SK-N-MC (cell line): ENCODE measurements around the gene ZNF236.
A peak's percentile ranks its signal among the peaks of the same experiment; 100 is the strongest.

Source experiments
- DNase-seq: peaks from one replicate; pipeline ENCODE4 v3.0.0-alpha.2; 2011; ENCODE audit warnings: low read depth, low spot score
- H3K27ac ChIP-seq: fragments of 200-600 bp; sonication (generic); 2 replicates; pipeline ENCODE4 v1.5.1; 2016; ENCODE audit warnings: mixed run types
- H3K36me3 ChIP-seq: fragments of 200-600 bp; sonication (generic); 2 replicates; pipeline ENCODE4 v1.6.1; 2017; ENCODE audit warnings: antibody characterized with exemption, low read length, mixed read lengths; ENCODE audit not compliant: insufficient read depth
- H3K4me3 ChIP-seq: fragments of 200-600 bp; sonication (generic); 2 replicates; pipeline ENCODE4 v1.5.1; 2016
- H3K9ac ChIP-seq: fragments of 200-600 bp; sonication (generic); 2 replicates; pipeline ENCODE4 v1.8.0; 2017; ENCODE audit warnings: mixed run types, mixed read lengths; ENCODE audit not compliant: insufficient read length
- H3K9me3 ChIP-seq: fragments of 200-600 bp; sonication (generic); 2 replicates; pipeline ENCODE4 v1.6.1; 2017; ENCODE audit warnings: low read depth, mild to moderate bottlenecking, antibody characterized with exemption, low read length, moderate library complexity, mixed read lengths
- EZH2 ChIP-seq: fragments of 200-600 bp; sonication (generic); IDR thresholded peaks from one replicate; pipeline ENCODE4 v1.6.1; 2017; ENCODE audit warnings: antibody characterized with exemption
- FOXP2 ChIP-seq: optimal IDR thresholded peaks from 2 replicates; pipeline ENCODE3; 2011; ENCODE audit warnings: mild to moderate bottlenecking, moderate library complexity; ENCODE audit not compliant: insufficient read depth; ENCODE audit errors: extremely low read length, control extremely low read depth
- POLR2AphosphoS5 ChIP-seq: IDR thresholded peaks from 2 replicates; pipeline ENCODE4 v1.6.1; 2012; ENCODE audit warnings: mild to moderate bottlenecking, low read depth, low read length, borderline replicate concordance

ZNF236 gene

DNA sequence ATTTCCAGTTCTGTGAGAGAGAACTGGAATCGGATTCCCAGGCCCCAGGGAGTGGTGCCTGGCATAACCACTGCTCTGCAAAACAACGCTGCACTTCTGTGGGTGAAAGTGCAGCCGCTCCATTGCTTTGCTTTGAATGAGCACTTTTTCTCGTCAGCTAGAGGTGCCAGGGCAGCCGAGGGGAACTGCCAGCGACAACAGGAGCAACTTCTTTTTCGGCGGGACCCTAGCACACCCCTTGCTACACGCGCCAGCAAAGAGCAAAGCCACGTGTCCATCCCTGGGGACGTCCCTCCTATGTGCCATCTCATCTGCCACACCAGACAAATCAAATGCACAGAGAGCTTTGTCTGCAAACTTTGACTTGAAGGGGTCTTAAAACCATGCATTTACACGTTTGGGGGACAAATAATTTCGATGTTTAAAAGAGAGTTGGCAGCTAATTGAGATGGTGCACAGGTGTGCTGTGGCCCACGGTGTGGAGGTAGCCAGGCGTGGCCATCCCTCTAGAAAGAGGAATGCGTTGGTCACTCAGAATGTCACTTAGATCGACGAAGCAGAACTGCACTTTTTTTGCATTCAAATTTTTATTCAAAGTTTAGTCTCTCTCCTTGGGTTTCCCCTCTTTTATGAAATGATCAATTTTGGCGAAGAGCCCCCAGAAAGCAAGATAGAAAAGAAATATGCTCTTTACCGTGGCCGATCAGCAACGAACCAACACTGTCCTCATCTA lies 158.5 kb downstream of the ZNF236 start:
- Histone ChIP-seq H3K36me3 (no peaks in the 10 kb centered on the region), H3K27ac (no peak overlapping the region), H3K4me3 (no peak overlapping the region), H3K9ac (no peak overlapping the region), H3K9me3 (no peaks in the 10 kb centered on the region)
- TF ChIP-seq POLR2AphosphoS5, result no peak
- TF ChIP-seq FOXP2, result no peak
- TF ChIP-seq EZH2, result no peak
- no peak for DNase-seq

DNA sequence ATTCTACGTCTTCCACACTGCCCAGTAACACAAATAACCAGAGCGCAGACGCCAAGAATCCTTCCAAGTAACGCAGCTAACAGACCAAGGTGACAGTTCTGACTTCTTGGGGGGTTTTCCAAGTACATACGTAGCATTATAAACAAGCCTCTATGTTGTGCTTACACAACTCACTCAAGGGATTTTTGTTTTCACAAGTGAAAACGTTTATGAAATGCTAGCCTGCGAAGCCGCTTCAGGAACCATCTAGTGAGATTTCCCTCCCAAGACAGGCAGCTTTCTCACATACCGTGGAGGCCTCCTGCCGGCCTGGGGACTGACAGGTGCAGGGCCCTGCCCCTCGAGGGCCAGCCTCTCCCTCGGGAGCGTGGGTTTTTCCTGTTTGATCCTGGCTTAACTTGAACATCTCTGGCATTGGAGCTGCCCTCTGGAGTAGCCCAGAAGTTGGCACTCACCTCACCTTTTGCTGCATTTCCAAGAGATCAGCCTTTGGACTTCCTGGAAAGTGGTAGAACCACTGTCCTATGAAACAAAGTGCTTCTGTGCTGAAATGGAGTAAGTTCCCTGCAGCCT lies 159.1 kb downstream of the ZNF236 start:
- Histone ChIP-seq H3K9ac (no peak overlapping the region), H3K36me3 (no peaks in the 10 kb centered on the region), H3K27ac (no peak overlapping the region), H3K9me3 (no peaks in the 10 kb centered on the region), H3K4me3 (no peak overlapping the region)
- TF ChIP-seq FOXP2, result no peak
- no peak for TF ChIP-seq POLR2AphosphoS5
- TF ChIP-seq EZH2, result no peak
- DNase-seq, result no peak

DNA sequence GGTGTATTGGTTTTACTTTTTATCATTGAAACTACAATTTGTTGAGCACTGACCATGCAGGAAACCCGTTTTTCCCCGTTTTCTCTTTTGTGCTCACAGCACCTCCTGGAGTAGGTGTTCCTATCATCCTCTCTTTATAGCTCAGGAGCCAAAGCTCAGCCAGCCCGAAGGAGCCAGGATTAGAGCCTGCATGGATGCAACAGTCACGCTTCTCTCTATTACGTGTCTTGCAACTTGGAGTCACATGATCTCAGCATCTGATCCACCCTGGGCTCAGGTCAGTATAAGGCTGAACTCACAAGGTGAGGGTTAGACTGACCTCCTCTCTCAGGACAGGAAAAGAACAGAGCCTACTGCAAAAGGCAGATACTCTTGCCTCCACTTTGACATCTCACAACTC lies 159.7 kb downstream of the ZNF236 start:
- Histone ChIP-seq H3K9me3 (no peaks in the 10 kb centered on the region), H3K4me3 (no peak overlapping the region), H3K27ac (no peak overlapping the region), H3K9ac (no peak overlapping the region), H3K36me3 (no peaks in the 10 kb centered on the region)
- no peak for DNase-seq
- TF ChIP-seq FOXP2, result no peak
- no peak for TF ChIP-seq POLR2AphosphoS5
- no peak for TF ChIP-seq EZH2

DNA sequence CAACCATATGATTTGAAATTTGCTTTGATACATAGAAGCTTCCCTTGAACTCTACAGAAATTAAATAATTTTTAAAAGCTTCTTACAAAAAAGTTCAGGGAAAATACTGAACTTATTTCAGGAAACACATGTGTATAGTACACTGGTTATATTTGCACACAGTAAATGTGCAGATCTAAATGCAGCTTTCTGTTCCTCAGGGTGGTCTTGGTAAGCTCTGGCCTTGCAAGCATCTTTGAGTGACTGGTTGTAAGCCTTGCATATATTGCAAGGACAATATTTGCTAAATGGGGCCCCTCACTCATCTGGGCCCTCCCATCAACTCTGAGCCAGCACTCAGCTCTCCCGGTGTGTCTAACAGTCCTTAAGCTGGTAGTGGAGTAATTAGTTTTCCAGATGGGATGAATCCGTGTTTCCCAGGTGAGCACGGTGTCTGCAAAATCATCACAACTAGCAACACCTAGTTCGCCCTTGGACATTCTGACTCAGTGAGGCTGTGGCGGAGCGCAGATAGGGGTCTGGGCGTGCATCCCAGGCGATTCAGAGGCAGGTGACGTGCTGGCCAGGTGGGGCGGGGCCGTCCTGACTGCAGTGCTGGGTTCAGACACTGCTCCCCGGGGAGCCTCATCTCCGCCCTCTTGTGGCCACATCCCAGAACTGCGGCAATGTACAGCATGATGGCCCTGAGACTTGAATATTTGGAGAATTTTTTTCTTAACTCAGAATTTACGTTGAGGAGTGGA lies 160.7 kb downstream of the ZNF236 start:
- Histone ChIP-seq H3K27ac (no peak overlapping the region), H3K4me3 (no peak overlapping the region), H3K9me3 (no peaks in the 10 kb centered on the region), H3K9ac (no peak overlapping the region), H3K36me3 (no peaks in the 10 kb centered on the region)
- no peak for TF ChIP-seq FOXP2
- no peak for TF ChIP-seq EZH2
- TF ChIP-seq POLR2AphosphoS5, result no peak
- DNase-seq, result peak; percentile 10

DNA sequence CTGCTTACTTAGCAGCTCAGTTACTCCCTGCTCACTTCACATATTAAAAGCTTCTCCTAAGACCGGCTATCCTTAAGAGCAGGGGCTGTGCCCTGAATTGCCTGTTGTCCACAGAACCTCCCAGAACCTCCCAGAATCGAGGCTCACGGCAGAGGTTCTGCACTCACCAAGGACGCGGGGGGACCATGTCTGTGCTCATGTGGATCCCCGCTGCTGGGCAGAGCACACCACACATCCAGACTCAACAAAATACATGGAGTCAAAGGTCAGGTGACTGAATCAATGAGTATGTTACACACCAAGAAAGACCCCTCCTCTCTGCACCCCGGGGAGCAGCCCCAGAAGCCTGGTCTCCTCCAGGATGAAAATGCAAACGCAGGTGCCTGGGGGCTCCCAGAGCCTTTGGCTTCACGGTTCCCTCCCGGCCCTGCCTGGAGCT lies 161.3 kb downstream of the ZNF236 start:
- Histone ChIP-seq H3K36me3 (no peaks in the 10 kb centered on the region), H3K4me3 (no peak overlapping the region), H3K27ac (no peak overlapping the region), H3K9me3 (no peaks in the 10 kb centered on the region), H3K9ac (no peak overlapping the region)
- no peak for TF ChIP-seq POLR2AphosphoS5
- no peak for TF ChIP-seq EZH2
- no peak for TF ChIP-seq FOXP2
- DNase-seq, result no peak

DNA sequence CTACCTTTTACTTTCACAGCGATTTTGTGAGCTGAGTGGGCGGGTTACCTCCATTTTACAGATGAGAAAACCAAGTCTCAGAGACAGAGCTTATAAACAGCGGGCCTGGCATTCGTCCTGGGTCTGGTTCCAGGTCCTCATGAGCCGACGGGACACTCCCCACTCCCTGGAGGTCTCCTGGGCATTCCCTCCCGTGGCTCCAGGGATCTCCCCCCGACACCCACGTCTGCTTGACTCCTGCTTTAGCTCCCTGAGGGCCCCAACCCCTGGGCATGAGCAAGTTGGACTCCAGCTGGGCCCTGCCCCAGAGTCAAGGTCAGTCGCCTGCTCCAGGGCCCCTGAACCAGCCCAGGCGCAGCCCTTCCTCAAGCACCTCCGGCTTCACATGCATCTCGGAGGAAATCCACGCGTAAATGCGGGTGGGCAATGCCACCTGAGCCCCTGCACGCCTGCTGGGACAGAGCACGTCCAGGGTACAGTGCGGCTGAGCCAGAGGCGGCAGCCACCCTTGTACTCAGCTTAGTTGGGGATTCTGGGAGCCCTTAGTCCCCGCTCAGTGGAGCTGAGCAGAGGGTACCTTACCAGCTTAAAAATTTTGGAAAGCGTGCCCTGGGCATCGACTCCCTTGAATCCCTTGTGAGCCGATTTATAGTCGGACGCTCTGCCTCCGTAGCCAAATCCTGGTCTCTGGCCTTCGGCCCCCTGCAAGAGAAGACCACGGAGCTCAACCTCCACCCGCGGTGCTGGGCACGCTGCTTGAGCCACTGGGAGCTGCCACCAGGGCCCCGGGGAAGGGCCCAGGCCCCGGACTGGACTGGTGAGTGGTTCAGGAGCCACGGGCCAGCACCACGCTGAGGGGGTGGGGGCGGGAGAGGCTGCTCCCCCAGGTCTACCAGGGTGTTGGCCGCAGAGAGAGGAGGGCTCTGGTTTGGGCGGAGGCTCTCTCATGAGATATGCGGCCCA lies 162.1 kb downstream of the ZNF236 start:
- no peak for TF ChIP-seq EZH2
- TF ChIP-seq POLR2AphosphoS5, result no peak
- TF ChIP-seq FOXP2, result no peak
- no peak for DNase-seq
- H3K4me3 ChIP-seq, result no peak overlapping the region
- no peak overlapping the region for H3K9ac ChIP-seq
- H3K36me3 ChIP-seq, result no peaks in the 10 kb centered on the region
- H3K27ac ChIP-seq, result no peak overlapping the region
- H3K9me3 ChIP-seq, result no peaks in the 10 kb centered on the region

DNA sequence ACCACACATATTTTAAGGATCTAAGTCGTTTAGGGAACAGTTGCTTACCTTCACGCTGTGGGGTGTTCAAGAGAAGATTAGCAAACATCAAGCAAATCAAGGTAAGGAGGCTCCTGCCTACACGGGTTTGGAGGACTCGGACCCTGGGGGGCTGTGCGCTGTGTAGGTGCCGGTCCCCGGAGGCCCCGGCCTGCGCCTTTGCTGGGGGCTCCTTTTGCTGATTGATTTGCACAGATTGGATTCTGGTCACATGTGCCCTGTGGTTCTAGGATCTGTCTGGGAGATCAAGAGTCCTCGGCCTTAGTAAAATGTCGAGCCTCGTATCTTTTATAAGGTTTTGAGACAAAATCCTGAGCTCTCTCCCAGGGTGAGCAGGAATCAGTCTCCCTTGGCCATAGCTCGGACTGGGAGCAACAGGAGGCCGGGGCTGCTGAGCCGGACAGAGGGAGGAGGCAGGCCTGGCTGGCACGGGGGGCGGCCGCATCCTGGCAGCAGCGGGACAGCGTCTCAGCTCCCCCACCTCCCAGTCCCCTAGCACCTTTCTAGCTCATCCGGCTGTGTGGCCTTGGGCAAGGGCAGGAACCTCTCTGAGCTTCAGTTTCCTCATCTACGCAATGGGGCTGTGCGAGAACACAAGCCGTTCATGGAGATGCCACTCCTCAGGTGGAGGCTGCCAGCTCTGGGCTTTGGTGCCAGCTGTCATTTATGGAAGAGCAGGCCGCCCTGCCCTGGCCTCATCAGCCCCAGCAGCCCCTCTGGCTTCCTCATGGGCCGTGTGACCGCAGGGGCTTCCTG lies 163.0 kb downstream of the ZNF236 start:
- Histone ChIP-seq H3K9ac (no peak overlapping the region), H3K27ac (no peak overlapping the region), H3K36me3 (no peaks in the 10 kb centered on the region), H3K4me3 (no peak overlapping the region), H3K9me3 (no peaks in the 10 kb centered on the region)
- no peak for TF ChIP-seq EZH2
- no peak for TF ChIP-seq FOXP2
- TF ChIP-seq POLR2AphosphoS5, result no peak
- DNase-seq, result no peak

DNA sequence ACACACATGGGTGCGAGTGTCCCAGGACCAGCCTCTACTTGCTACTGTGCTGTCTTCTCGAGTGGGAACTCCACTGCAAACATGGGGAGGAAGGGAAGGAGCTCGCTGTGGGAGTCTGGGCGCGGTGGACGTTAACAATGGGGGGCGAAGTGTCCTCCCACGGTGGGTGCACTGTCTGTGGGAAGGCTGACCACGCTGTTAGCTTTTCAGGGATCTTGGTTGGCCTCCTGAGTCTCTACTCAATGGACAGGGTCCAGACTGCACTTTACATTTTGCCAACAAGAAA lies 163.5 kb downstream of the ZNF236 start:
- H3K9ac ChIP-seq, result no peak overlapping the region
- H3K36me3 ChIP-seq, result no peaks in the 10 kb centered on the region
- no peak overlapping the region for H3K27ac ChIP-seq
- H3K4me3 ChIP-seq, result no peak overlapping the region
- TF ChIP-seq EZH2 (no peak), POLR2AphosphoS5 (no peak), FOXP2 (no peak)
- DNase-seq, result no peak
- no peaks in the 10 kb centered on the region for H3K9me3 ChIP-seq
